GM21737 (cell line): ENCODE measurements around the gene LYPD6B.

Experiments used
- ATAC-seq: cut with Tn5 transposase; IDR thresholded peaks from one replicate; pipeline ENCODE4 v1.9.1; 2021; ENCODE audit warnings: mild to moderate bottlenecking, moderate library complexity; ENCODE audit not compliant: unreplicated experiment

LYPD6B gene

GRCh38 chr2:149068996-149069888 is 30.7 kb downstream of the LYPD6B start:
- no peak for ATAC-seq

GRCh38 chr2:149070681-149071320 is 32.3 kb downstream of the LYPD6B start:
- ATAC-seq: no peak

GRCh38 chr2:149075105-149075504 is 36.6 kb downstream of the LYPD6B start:
- ATAC-seq: no peak

GRCh38 chr2:149075853-149076252 is 37.4 kb downstream of the LYPD6B start:
- ATAC-seq: no peak

- ATAC-seq: no peak
Observed at GRCh38 chr2:149076863-149077412, 38.4 kb downstream of the LYPD6B start.

GRCh38 chr2:149077861-149078260 is 39.4 kb downstream of the LYPD6B start:
- ATAC-seq: no peak

GRCh38 chr2:149080099-149080498 is 41.6 kb downstream of the LYPD6B start:
- ATAC-seq: no peak

GRCh38 chr2:149080971-149081370 is 42.5 kb downstream of the LYPD6B start:
- ATAC-seq: no peak

GRCh38 chr2:149082079-149082478 is 43.6 kb downstream of the LYPD6B start:
- no peak for ATAC-seq

GRCh38 chr2:149082735-149083134 is 44.2 kb downstream of the LYPD6B start:
- ATAC-seq: no peak

GRCh38 chr2:149084924-149085795 is 46.7 kb downstream of the LYPD6B start:
- no peak for ATAC-seq

GRCh38 chr2:149087751-149088150 is 49.3 kb downstream of the LYPD6B start:
- no peak for ATAC-seq

- ATAC-seq: no peak
Observed at GRCh38 chr2:149089068-149089467, 50.6 kb downstream of the LYPD6B start.

GRCh38 chr2:149090706-149091105 is 52.2 kb downstream of the LYPD6B start:
- ATAC-seq: no peak

GRCh38 chr2:149093579-149093978 is 55.1 kb downstream of the LYPD6B start:
- no peak for ATAC-seq

- ATAC-seq: no peak
Observed at GRCh38 chr2:149094217-149095015, 55.9 kb downstream of the LYPD6B start.

GRCh38 chr2:149098701-149099100 is 60.2 kb downstream of the LYPD6B start:
- no peak for ATAC-seq

- ATAC-seq: no peak
Observed at GRCh38 chr2:149099298-149099697, 60.8 kb downstream of the LYPD6B start.

- ATAC-seq: no peak
Observed at GRCh38 chr2:149100739-149101699, 62.5 kb downstream of the LYPD6B start.
